NCI-H1930 (cell line): ENCODE measurements around the gene PRR33.

Source experiments
- DNase-seq, 2 experiments: peaks; one replicate each; lab custom pipeline; 2025; lab: John Stamatoyannopoulos, UW

PRR33 gene

GRCh38 chr11:1916132-1916985 is 24.7 kb upstream of the PRR33 start:
- no peak for DNase-seq

GRCh38 chr11:1915795-1916131 is 24.1 kb upstream of the PRR33 start:
- no peak for DNase-seq

- no peak for DNase-seq
Observed at GRCh38 chr11:1913271-1914060, 21.8 kb upstream of the PRR33 start.

GRCh38 chr11:1912289-1912878 is 20.7 kb upstream of the PRR33 start:
- DNase-seq: no peak

GRCh38 chr11:1909524-1909923 is 17.8 kb upstream of the PRR33 start:
- DNase-seq: no peak

- no peak for DNase-seq
Observed at GRCh38 chr11:1908618-1909017, 16.9 kb upstream of the PRR33 start.

- no peak for DNase-seq
Observed at GRCh38 chr11:1906611-1907423, 15.1 kb upstream of the PRR33 start.

- DNase-seq: no peak
Observed at GRCh38 chr11:1906181-1906580, 14.5 kb upstream of the PRR33 start.

- DNase-seq: no peak
Observed at GRCh38 chr11:1899686-1900085, 8.0 kb upstream of the PRR33 start.

GRCh38 chr11:1899090-1899489 is 7.4 kb upstream of the PRR33 start:
- no peak for DNase-seq

GRCh38 chr11:1896923-1897322 is 5.2 kb upstream of the PRR33 start:
- no peak for DNase-seq

- no peak for DNase-seq
Observed at GRCh38 chr11:1896468-1896867, 4.8 kb upstream of the PRR33 start.

GRCh38 chr11:1894759-1895158 is 3.1 kb upstream of the PRR33 start:
- DNase-seq: no peak

GRCh38 chr11:1893581-1894359 is 2.1 kb upstream of the PRR33 start:
- DNase-seq: no peak

- no peak for DNase-seq
Observed at GRCh38 chr11:1892558-1892957, 863 bp upstream of the PRR33 start.

GRCh38 chr11:1892116-1892515 is 421 bp upstream of the PRR33 start:
- no peak for DNase-seq

- no peak for DNase-seq
Observed at GRCh38 chr11:1890856-1891830, 552 bp downstream of the PRR33 start.

GRCh38 chr11:1889941-1890855 is 1.5 kb downstream of the PRR33 start:
- no peak for DNase-seq
